Measurements from ENCODE around the gene USP22.

GRCh38 chr17:20992416-20992815 is 50.4 kb downstream of the USP22 start:
- no peak for TF ChIP-seq CTCF (IDR thresholded peaks at IDR 0.05)
- TF ChIP-seq ZFX (IDR thresholded peaks at IDR 0.05; ENCODE audit: borderline replicate concordance) = no peak

Measured in 22Rv1 (cell line).